ENCODE data around the gene IDH3A.

GRCh38 chr15:78182821-78183220, 33.7 kb downstream of the IDH3A start:
- no peak for TF ChIP-seq CTCF (IDR thresholded peaks at IDR 0.05)
- no peak for TF ChIP-seq POLR2AphosphoS5 (IDR thresholded peaks at IDR 0.05)
- TF ChIP-seq EP300 (IDR thresholded peaks at IDR 0.05; ENCODE audit: low read depth) = no peak
